Neuron (in vitro differentiated cells): ENCODE measurements around the gene TMED8.

Experiments
- H2AFZ ChIP-seq: one replicate; pipeline ENCODE4 v1.6.1; 2013; ENCODE audit warnings: low read depth, mild to moderate bottlenecking, inconsistent platforms, low read length, moderate library complexity
- H3K27me3 ChIP-seq: one replicate; pipeline ENCODE4 v1.6.1; 2013; ENCODE audit warnings: low read length; ENCODE audit not compliant: insufficient read depth
- H3K36me3 ChIP-seq: one replicate; pipeline ENCODE4 v1.6.1; 2013; ENCODE audit warnings: low read length; ENCODE audit not compliant: insufficient read depth
- H3K4me1 ChIP-seq: one replicate; pipeline ENCODE4 v1.6.1; 2013; ENCODE audit warnings: low read length; ENCODE audit not compliant: insufficient read depth
- H3K4me3 ChIP-seq: 2 replicates; pipeline ENCODE4 v1.5.1; 2013; ENCODE audit warnings: mild to moderate bottlenecking, low read length, moderate library complexity
- H3K9me3 ChIP-seq: one replicate; pipeline ENCODE4 v1.6.1; 2013; ENCODE audit warnings: low read length

Gene TMED8

DNA sequence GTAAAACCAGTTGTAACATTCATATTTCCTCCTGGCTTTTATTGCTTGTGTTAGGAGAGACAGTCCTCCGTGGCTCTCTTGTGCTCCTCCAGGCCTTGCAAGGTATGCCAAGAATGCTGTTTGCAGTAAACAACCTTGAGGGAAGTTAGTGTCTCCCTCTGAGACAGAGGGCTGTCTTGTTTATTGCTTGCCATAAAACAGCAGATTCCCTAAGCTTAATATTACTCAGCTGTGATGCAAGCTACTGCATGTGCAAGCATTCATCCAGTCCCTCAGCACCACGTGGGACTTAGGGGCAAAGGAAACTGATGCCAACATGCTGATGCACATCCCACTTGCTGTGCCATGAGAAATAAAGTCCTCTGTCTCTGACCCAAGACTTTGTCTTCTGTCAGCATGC lies 62.9 kb downstream of the TMED8 start:
- no peaks in the 10 kb centered on the region for H3K9me3 ChIP-seq
- H3K36me3 ChIP-seq: no peaks in the 10 kb centered on the region
- H3K27me3 ChIP-seq: no peaks in the 10 kb centered on the region
- H3K4me1 ChIP-seq: peaks cover 11% of the 10 kb centered on the region
- no peak overlapping the region for H3K4me3 ChIP-seq
- H2AFZ ChIP-seq: no peak overlapping the region

DNA sequence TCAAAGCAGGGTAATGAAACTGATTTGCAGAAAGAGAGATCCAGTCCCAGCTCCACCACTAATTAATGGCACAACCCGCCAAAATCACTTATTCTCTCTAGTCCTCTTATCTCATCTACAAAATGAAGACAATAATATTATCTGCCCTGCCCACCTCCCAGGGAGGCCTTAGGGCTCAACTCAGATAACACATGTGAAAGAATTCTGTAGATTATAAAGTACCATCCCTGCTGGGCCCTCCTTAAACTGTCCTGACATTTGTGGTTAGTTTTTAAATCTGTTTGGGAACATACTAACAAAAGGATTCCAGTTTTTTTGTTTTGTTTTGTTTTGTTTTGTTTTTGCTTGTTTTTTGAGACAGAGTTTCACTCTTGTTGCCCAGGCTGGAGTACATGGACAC lies 63.5 kb downstream of the TMED8 start:
- H3K36me3 ChIP-seq: no peaks in the 10 kb centered on the region
- no peaks in the 10 kb centered on the region for H3K27me3 ChIP-seq
- no peaks in the 10 kb centered on the region for H3K9me3 ChIP-seq
- no peak overlapping the region for H2AFZ ChIP-seq
- no peak overlapping the region for H3K4me3 ChIP-seq
- peaks cover 9% of the 10 kb centered on the region for H3K4me1 ChIP-seq

DNA sequence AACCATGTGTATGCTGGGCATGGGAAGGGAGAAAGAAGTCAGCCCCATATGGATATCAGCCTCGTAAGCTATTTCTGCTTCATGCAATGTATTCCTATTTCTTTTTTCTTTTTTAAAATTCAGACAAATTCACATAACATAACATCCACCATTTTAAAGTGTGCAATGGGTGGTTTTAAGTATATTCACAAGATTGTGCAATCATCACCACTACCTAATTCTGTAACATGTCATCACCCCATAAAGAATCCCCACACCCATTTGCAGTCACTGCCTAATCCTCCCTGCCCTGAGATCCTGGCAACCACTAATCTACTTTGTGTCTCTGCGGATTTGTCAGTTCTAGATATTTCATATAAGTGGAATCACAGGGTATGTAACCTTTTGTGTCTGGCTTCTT lies 65.7 kb downstream of the TMED8 start:
- Histone ChIP-seq H3K9me3 (no peaks in the 10 kb centered on the region), H3K4me1 (peaks cover 21% of the 10 kb centered on the region), H3K4me3 (no peak overlapping the region), H2AFZ (no peak overlapping the region), H3K27me3 (no peaks in the 10 kb centered on the region), H3K36me3 (no peaks in the 10 kb centered on the region)

DNA sequence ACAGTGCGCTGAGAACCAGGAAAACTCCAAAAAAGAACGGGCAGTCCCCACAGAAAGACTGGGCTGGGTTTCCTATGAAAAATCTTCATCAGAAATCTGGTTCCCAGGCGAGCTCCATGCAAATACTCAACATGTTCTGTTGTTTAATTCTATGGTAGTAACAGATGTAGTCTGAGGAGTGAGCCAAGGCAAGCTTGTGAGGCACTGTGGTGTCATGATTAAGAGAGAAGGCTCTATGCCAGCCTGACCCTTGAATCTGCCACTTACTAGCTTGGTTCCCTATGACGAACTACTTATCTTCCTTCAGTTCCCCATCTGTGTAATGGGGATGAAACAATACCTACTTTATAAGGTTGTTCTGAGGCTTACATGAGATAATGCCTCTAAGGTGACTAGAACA lies 66.9 kb downstream of the TMED8 start:
- H3K9me3 ChIP-seq: no peaks in the 10 kb centered on the region
- H3K4me3 ChIP-seq: no peak overlapping the region
- H3K27me3 ChIP-seq: no peaks in the 10 kb centered on the region
- peaks cover 26% of the 10 kb centered on the region for H3K4me1 ChIP-seq
- peaks cover 6% of the 10 kb centered on the region for H3K36me3 ChIP-seq
- H2AFZ ChIP-seq: no peak overlapping the region

DNA sequence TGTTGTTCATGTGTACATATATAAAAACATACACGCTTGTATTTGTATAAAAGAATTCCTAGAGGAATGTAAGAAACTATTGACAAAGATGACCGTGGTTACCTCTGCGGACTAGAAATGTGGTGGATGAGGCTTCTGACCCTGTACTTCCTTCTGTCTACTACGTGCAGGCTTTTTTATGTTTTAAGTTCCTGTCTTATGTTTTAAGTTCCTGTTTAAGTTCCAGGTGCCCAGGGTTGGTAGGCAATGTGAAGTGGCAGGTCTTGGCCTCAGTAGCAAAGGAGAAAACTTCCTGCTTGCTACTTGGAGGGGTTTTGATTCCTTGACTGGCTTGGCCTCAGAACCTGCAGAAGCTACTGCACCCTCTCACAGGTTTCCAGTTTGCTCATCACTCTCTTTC lies 67.8 kb downstream of the TMED8 start:
- Histone ChIP-seq H3K4me1 (peaks cover 24% of the 10 kb centered on the region), H3K36me3 (peaks cover 6% of the 10 kb centered on the region), H3K4me3 (no peak overlapping the region), H3K27me3 (no peaks in the 10 kb centered on the region), H3K9me3 (no peaks in the 10 kb centered on the region), H2AFZ (no peak overlapping the region)

DNA sequence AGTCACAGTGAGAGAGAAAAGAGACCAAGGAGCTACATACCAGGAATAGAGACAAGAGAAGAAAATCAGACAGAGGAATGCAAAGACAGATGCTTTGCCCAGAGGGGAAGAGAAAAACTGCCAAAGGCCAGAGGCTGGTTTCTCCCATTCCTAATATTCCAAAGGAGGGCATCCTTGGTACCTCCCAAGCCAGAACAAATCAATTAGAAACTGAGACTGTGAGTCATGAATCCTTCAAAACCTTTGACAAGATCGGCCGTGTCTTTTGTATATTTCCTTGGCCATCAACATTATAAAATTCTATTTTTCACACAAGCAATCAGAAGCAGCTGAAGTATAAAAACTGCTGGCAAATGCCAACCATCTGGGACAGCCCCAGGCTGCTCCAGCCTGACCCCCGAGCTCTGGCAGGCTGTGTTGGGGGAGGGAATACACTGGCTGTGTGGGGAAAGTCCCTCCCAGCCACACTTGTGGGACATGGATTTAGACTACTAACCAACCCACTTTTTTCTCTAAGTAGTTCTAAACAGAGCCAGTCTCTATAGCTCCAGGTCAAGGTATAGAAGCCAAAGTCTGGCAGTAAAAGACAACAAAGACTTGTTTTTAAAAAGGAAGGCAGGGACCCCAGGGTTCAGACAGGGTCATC lies 69.9 kb downstream of the TMED8 start:
- Histone ChIP-seq H3K4me1 (peaks cover 28% of the 10 kb centered on the region), H3K9me3 (no peaks in the 10 kb centered on the region), H3K36me3 (peaks cover 8% of the 10 kb centered on the region), H3K4me3 (peak overlapping the region; percentile 11), H3K27me3 (no peaks in the 10 kb centered on the region), H2AFZ (peak overlapping the region; percentile 48)

DNA sequence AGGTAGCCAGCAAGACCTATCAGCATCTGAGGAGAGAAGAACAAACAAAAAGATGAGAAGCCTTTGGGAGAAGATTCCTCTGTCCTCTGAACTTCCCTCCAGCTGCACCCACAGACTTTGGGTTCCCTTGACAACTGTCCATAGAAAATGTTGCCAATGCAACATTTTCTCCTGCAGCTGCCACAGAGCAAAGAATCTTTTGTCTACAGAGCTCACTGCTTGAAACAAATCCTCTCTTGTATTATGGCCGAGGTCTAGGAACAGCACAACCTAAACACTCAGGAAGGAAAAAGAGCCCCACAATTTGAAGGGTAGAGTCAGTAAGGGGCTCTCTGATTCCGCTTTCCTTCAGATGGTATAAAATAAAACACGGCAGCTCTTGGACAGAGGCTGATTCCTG lies 70.5 kb downstream of the TMED8 start:
- H3K9me3 ChIP-seq: no peaks in the 10 kb centered on the region
- H3K27me3 ChIP-seq: no peaks in the 10 kb centered on the region
- peaks cover 33% of the 10 kb centered on the region for H3K4me1 ChIP-seq
- peaks cover 8% of the 10 kb centered on the region for H3K36me3 ChIP-seq
- H3K4me3 ChIP-seq: peak overlapping the region; percentile 11
- H2AFZ ChIP-seq: peak overlapping the region; percentile 48

DNA sequence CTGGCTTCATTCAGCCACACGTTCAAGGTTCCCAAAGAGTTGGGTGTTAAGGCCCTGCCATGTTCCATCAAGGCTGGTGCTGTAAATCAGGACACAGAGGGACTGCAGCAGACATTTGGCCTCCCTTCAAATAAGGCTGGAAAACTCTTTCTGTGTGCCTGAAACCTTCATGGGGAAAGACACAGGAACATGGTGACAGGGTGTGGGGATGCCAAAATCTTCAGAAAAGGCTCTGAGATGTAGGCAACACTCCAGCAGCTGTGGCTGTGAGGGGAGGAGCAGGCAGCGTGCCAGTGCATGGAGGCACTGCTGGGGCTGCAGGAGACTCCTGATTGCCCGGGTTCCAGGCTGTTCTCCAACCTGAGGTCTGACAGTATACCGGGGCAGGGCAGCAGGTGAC lies 71.2 kb downstream of the TMED8 start:
- H3K36me3 ChIP-seq: peaks cover 8% of the 10 kb centered on the region
- H2AFZ ChIP-seq: no peak overlapping the region
- H3K9me3 ChIP-seq: no peaks in the 10 kb centered on the region
- H3K27me3 ChIP-seq: no peaks in the 10 kb centered on the region
- H3K4me1 ChIP-seq: peaks cover 37% of the 10 kb centered on the region
- H3K4me3 ChIP-seq: no peak overlapping the region

DNA sequence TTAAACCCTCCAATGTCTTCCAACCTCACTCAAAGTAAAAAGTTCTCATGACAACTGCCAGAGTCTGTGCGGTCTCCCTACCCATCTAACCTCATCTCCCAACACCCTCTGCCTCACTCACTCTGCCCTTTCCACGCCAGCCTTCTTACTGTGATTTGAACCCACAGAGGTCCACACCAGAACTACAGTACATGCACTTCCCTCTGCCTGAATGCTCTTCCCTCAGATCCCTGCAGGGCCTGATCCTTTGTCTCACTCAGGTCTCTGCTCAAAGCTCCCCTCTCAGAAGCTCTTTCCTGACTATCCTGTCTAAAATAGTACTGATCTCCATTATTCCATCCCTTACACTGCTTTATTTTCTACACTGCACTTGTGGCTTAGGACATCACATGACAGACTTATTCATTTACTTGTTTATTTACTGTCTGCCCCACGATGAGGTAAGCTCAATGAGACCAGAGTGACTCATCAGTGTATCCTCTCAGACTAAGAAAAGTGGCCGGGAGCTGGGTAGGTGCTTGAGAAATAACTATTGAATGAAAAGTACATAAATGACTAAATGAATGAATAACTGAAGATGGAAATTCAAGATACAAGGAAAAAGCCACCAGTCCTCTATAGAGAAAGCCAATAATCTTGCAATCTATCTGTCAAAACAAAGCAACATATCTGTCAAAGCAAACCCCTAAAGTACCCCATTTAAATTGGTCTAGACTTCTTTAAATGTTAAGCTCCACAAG lies 73.3 kb downstream of the TMED8 start:
- Histone ChIP-seq H2AFZ (no peak overlapping the region), H3K4me3 (no peak overlapping the region), H3K4me1 (peaks cover 37% of the 10 kb centered on the region), H3K9me3 (no peaks in the 10 kb centered on the region), H3K36me3 (peaks cover 22% of the 10 kb centered on the region), H3K27me3 (no peaks in the 10 kb centered on the region)

DNA sequence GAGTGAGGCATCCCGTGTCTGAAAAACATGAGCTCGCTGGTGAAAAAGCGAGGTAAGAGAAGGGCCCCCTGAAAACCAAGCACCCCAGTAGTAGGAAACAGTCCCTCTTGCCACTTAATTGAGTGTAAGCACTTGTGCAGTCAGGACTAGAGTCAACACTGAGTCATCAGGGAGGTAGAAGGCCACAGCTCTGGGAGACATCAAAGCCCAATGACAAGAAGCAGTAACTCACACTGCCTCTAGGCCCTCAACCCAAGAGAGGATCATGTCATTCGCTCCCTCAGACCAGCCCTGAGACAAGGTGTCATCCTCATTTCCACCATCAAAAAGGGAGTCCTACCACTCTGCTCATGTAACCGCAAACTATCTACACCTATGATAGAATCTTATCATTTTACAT lies 74.0 kb downstream of the TMED8 start:
- no peaks in the 10 kb centered on the region for H3K9me3 ChIP-seq
- H3K4me3 ChIP-seq: no peak overlapping the region
- peaks cover 37% of the 10 kb centered on the region for H3K4me1 ChIP-seq
- no peak overlapping the region for H2AFZ ChIP-seq
- peaks cover 29% of the 10 kb centered on the region for H3K36me3 ChIP-seq
- H3K27me3 ChIP-seq: no peaks in the 10 kb centered on the region

DNA sequence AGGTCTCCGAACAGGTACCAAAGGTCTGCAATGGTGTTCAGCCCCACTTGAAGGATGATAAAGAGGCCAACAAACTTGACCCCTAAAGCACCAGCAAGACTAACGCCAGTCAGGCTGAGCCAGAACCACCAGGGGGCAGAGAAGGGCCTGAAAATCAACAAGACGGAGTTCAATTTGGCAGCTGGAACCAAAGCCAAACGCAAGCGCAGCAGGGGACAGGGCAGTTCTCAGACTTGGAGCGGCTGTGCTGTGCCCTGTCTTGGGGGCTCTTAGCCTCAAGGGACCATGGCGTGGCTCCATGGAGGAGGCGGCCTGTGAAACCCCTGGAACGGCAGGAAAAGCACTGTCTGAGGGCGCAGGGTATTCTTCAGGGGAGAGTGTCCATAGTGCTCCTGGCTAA lies 75.8 kb downstream of the TMED8 start:
- Histone ChIP-seq H3K4me3 (no peak overlapping the region), H3K27me3 (no peaks in the 10 kb centered on the region), H2AFZ (no peak overlapping the region), H3K36me3 (peaks cover 43% of the 10 kb centered on the region), H3K9me3 (no peaks in the 10 kb centered on the region), H3K4me1 (peaks cover 32% of the 10 kb centered on the region)

DNA sequence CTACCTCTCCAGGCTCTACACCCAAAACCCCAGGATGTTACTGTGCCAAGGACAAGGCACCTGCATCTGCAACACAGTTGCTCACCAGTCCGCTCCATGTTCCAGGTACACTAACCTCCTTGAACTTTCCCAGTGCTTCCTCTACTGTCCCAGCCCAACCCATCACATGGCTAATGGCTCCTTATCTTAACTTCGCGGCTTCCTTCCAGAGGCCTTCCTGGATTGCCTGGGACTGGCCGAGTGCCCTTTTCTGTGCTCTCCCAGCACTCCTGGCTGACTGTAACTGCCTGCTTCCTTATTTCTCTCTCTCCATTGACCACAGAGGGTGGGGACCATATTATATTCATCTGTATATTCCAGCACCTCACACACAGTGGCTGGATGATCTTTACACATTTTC lies 77.1 kb downstream of the TMED8 start:
- Histone ChIP-seq H3K4me1 (peaks cover 24% of the 10 kb centered on the region), H3K9me3 (no peaks in the 10 kb centered on the region), H2AFZ (no peak overlapping the region), H3K4me3 (no peak overlapping the region), H3K36me3 (peaks cover 43% of the 10 kb centered on the region), H3K27me3 (no peaks in the 10 kb centered on the region)

DNA sequence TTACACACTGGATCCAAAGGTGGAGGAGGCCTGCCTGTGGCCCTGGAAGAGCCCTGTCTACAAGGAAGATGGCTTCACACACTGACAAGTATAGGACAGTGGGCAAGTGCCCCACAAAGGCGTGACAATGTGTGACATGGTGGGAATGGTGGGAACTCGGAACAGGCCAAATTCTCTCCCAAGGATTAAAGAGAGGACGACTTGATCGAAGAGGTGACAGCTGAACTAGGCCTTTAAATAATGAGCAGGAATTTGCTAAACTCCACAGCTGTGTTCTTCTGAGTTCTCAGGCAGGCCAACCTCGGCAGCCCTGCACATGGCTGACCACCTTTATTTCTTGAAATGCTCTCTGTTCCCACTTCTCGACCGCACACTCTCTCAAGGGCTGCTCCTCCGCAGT lies 80.0 kb downstream of the TMED8 start:
- Histone ChIP-seq H3K4me1 (peaks cover 19% of the 10 kb centered on the region), H3K4me3 (no peak overlapping the region), H2AFZ (no peak overlapping the region), H3K27me3 (no peaks in the 10 kb centered on the region), H3K36me3 (peaks cover 50% of the 10 kb centered on the region), H3K9me3 (no peaks in the 10 kb centered on the region)

DNA sequence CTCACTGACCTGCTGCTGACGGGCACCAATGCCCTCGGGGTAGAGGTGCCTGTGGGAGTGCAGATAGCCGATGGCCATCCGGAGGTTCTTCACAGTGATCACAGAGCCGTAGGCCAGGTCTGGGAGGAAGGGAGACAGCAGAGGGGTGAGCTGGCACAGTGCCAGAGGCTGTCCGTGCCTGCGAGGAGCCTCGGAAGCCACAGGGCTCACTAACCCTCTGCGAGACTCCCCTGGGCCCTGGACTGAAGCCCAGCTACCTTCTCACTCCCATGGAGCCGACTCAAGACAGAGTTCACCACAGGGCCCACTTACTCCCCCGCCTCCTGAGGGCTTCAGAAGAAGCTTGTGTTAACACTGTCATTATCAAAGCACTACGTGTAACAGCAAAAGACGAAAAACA lies 80.7 kb downstream of the TMED8 start:
- no peak overlapping the region for H2AFZ ChIP-seq
- no peaks in the 10 kb centered on the region for H3K9me3 ChIP-seq
- peaks cover 12% of the 10 kb centered on the region for H3K4me1 ChIP-seq
- H3K27me3 ChIP-seq: no peaks in the 10 kb centered on the region
- H3K36me3 ChIP-seq: peaks cover 50% of the 10 kb centered on the region
- H3K4me3 ChIP-seq: no peak overlapping the region
